HT1080 (cell line): ENCODE measurements around the gene HDGF. TPM values are rescaled to one million over a fixed set of nuclear protein-coding genes. Genes with fewer than 3 reads are reported as not detected.
A peak's percentile ranks its signal among the peaks of the same experiment; 100 is the strongest.
"Not testable (repeated sequence)": the region's sequence is repeated elsewhere in the genome, so short reads cannot be mapped to it uniquely, and the experiment has no call there.

Source experiments
- DNase-seq: peaks from one replicate; pipeline ENCODE4 v3.0.0-alpha.2; 2015; ENCODE audit warnings: low read depth
- total RNA-seq: library from RNA; depleted of rRNA; stranded (reverse); fragments of >200 nt; shearing (Covaris generic); gene quantifications from 2 replicates; pipeline ENCODE4 v1.2.3, GENCODE V29; 2014

The HDGF gene
- total RNA-seq, 1 experiment from 2014 or later, result 576 TPM

DNA sequence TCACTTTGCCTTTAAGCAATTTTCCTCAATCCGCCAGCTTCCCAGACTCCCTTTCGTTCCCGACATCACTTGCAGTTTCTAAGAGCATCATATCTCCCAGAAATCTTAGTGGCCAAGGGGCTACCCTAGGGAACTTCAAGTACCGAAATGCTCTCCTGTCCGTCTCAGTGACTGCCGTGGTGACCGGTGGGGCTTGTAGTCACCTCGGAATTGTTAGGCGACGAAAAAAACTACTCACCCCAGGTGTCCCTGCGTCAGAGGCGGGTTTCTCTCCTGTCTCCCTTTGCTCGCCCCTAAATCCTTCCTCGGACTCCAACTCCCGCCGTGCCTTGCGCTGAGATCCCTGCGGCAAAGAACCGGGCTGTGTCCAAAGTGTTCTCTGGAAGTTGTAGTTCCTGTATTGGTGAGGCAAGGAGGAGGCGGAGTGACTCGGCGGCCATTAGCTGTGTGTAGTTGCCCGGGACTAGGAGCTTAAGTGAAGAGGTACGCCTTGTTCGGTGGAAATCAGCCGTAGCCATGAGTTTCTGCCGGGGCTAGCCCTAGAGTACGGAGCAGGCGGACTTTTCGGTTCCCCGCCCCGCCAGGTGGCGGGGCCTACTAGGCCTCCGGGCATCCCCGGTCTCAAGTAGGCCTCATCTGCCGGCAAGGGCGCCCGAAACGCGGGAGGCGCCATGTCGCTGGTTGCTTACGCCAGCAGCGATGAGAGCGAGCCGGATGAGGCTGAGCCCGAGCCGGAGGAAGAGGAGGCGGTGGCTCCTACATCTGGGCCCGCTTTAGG, 15.8 kb upstream of the HDGF start, which contains the start of gene PRCC:
PRCC (plus strand) TSS at position 435 of the 778 bp plus-strand sequence; CDS start at position 672, 237 bp downstream.
- DNase-seq, result peak; percentile 100

DNA sequence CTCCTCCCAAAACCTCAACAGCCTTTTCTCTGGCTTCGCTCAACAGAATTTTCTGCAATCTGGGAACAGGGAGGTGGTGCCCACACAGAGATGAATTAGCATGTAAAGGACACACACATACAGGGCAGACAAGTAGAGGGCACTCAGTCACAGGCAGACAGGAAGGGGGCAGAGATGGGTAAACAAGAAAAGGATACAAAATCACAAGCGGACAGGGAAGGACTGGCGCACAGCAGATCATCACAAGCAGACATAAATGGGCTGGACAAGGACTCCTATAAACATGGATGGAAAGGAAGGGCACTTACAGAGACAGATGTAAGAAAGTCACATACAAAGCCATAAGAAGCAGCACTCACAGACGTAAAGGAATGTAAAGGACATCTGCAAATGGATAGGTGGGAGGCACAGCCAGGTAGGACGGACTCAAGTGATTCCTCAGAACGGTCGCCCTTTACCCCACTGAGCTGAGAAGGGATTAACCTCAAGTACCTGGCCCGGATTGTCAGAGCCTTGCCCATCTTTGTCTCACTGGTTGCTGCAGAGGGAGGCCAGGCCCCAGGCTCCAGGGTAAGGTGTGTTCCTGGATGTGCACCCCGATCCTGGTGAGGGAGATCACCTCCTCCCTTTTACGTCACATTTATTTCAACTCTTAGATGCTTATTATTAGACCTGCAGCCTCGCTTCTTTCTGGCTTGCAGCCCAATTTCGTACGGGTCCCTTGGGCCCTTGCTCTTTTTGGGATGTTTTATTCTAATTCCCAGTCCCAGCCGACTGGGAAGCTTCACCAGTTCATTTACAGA, 15.0 kb upstream of the HDGF start:
- peak; percentile 36 for DNase-seq

DNA sequence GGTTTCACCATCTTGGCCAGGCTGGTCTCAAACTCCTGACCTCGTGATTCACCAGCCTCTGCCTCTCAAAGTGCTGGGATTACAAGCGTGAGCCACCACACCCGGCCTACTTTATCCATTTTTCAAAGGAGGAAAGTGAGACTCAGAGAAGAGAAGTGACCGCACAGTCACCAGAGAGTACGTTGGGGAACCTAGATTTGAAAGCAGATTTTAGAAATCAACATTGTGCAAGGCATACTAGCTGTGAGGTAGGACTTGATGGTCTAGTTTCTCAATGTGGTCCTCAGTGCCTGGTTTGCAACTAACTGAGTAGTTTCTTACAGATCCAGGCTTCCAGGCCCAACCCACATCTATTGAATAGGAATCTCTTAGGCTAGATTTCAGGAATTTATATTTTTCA, 14.2 kb upstream of the HDGF start:
- DNase-seq, result no peak

DNA sequence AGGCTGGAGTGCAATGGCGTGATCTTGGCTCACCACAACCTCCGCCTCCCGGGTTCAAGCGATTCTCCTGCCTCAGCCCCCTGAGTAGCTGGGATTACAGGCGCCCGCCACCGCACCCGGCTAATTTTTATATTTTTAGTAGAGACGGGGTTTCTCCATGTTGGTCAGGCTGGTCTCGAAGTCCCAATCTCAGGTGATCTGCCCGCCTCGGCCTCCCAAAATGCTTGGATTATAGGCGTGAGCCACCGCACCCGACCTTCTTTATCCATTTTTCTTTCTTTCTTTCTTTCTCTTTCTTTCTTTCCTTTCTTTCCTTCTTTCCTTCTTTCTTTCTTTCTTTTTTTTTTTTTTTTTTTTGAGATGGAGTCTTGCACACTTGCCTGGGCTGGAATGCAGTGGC, 13.7 kb upstream of the HDGF start:
- DNase-seq, result not testable (repeated sequence)

DNA sequence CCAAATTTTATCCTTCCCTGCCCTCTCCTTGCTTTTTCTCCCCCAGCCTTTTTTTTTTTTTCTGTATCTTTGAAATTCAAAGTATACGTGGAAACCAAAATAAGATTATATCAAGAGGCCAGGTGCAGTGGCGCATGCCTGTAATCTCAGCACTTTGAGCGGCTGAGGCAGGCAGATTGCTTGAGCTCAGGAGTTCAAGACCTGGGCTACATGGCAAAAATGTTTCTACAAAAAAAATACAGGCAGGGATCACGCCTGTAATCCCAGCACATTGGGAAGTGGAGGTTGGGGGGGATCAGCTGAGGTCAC, 9.3 kb upstream of the HDGF start:
- DNase-seq, result no peak

DNA sequence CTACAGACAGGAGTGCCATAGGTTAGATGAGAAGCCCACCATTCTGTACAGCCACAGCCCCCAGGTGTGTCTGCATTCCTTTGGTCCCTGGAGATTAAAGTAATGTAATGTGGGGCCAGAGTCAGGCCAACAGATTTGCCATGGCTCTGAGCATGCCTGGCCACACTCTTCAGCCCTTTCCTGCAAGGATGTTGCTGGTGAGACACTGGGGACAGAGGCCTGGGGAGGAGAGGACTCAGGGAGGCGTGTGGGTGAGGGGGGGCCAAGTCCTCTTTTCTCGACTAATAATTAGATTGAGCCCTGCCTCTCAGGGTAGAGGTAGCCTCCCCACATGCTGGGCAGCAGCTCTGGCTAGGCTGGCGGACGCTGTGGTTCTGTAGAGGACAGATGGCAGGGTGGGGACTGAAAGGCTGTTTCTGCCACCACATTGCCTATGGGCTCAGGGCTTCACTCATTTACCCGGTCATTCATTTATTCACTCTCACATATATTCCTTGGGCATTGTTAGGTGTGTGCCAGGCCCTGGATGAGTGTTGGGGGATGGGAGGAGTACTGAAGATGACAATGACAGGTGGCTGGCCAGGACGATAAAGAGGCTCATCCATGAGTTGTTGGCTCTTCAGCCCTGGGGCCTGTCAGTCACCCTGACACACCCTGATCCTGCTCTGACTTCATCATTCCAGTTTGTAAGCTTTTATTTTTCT, 8.8 kb upstream of the HDGF start:
- DNase-seq, result no peak

DNA sequence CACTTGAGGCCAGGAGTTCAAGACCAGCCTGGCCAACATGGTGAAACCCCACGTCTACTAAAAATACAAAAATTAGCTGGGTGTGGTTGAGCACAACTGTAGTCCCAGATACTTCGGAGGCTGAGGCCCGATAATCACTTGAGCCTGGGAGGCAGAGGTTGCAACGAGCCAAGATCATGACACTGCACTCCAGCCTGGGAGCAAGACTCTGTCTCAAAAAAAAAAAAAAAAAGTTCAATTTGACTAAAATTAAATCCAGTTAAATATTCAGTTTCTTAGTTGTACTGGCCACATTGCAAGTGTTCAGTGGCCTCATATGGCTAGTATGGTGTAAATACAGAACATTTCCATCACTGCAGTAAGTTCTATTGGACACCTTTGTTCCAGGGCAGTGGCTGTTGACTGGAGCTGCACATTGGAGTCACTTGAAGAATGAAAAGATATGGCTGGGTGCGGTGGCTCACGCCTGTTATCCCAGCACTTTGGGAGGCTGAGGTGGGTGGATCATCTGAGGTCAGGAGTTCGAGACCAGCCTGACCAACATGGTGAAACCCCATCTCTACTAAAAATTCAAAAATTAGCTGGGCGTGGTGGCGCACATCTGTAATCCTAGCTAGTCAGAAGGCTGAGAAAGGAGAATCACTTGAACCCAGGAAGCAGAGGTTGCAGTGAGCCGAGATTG, 6.2 kb upstream of the HDGF start:
- DNase-seq, result not testable (repeated sequence)

DNA sequence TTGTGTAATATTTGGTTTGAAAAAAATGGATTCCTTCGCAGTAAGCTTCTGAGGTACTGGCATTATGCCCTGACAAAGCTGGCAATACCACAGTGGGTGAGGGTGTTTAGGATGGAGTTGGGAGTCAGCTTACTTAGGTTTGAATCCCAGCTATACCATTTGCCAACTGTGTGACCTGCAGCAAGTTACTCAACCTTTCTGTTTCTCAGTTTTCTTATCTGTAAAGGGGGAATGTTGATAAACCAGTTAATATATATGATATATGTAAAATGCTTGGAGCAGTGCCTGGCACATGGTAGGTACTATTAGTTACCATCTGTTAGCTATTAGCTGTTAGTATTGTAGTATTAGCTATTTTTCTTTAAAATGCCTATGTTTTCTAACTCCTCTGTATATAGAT, 4.9 kb upstream of the HDGF start:
- DNase-seq, result no peak

DNA sequence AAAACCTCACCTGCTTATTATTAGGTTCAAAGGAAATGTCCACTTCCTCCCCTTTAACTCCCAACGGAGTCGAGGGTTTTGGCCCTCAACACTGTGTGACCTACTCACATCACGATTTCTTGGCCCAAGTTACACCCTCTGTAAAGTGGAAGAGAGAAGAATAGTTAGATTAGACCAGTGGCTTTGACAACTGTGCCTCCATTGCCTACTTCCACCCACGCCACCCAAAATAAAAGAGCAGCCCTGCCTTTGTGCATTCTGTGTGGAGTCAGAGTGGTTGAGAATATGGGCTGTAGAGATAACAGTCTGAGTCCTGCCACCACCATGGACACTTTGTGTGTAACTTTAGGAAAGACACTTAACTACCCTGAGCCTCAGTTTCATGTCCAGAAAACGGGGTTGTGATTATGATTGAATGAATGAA, 4.1 kb upstream of the HDGF start:
- DNase-seq, result no peak

DNA sequence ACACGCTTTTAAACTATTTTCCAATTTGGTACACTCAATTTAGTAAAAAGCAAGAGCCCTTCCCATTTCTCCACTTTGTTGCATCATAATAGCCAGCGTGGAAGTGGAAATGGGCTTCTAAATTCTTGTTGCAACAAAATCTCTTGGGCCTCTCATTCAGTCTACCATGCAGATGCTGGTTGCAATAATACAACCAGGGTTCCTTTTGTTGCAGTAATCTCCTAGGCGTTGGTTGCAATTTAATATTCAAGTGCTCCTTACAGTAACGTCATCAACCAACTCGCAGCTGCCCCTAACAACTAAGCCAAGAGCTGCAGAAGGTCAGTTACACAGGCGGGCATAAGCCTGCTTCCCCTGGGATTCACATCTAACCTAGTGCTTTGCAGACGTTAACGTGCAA, 2.7 kb upstream of the HDGF start:
- DNase-seq, result no peak

DNA sequence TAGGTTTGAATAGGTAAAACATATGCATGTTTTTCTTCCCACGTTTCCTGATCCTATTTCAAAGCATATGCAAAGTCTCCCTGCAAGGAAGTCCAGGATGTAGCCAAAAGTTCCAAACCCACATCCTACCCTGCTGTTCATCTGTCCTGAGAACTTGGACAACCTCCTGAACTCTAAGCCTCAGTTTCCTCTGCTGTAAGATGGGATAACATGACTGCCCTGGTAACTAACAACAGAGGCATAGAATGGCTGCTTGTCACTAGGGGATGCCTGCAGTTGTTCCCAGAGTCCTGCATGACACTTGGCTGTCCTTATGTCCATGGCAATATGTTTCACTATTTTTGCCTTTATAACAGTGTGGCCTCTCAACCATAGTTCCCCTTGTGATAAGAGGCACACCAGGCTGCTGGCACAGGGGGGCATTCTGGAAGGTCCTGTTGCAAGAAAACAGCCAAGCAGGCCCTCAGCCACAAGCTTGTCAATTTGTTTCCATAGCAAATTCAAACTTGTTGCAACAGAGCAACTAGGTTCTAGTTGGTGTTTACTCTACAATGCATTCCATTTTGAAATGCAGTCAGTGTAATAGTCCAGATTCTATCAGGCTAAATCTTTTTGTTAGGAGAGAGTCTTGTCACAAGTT, 1.5 kb upstream of the HDGF start:
- DNase-seq, result no peak

DNA sequence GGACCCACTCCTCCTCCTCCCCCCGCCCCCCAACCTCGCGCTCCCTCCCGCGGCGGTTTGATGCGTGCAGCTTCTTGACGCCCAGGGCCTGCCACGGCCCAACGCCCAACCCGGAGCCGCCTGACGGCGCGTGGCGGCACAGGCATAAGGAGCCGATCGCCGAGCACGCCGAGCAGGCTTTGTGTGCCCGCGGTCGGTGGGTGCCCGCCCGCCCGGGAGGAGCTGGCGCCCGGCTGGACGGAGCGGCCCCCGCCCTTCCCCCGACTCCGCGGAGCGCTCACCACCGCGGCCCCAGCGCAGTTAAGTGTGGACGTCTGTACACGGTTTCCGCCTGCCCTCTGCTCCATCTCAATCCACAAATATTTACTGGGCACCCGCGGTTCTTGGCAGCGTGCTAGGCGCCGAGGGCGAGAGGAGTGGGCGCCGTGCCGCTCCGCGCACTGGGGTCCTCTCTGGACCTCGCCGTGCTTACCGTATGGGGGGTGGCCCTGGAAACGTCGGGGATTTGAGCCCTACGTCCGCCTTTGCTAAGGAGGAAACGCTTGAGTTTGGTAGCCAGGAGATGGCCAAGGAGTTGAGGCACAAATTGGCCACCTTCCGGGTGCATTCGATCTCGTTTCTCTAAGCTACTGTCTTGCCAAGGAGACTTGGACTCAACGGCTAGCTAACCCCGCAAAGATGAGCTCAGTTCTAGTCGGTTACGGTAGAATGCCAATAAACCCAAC, 444 bp upstream of the HDGF start:
- DNase-seq, result peak; percentile 90

DNA sequence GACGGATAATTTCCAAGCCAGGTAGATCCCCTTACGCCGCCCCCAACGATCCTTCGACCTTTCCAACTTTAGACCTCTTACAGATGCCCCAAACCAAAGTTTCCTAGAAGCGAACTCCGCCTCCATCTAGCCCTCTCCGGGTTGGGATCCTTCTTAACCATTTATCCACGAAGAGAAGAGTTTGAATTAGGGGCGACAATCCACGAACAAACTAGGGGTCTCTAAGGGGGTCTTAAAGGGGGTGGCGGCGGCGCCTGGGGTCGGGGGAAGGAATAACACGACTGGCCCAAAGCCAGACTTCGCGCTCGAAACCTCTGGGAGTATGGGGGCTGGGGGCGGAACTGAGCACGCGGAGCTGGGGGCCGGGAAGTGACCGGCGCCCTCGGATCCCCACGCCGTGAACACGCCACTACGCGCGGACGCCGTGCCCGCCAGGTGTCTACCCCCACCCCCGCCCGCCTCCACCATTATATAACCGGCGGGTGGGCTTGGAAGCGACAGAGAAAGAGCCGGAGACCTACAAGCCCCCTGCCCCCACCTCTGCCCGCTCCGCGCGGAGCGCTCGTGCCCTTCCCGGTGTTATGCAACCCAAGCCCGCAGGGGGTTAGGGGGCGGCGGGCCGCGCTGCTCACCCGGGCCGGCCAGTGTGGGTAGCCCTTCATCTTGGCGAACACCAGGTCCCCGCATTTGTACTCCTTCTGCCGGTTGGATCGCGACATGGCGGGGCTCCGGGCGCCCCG, 594 bp downstream of the HDGF start:
- DNase-seq, result peak; percentile 20

DNA sequence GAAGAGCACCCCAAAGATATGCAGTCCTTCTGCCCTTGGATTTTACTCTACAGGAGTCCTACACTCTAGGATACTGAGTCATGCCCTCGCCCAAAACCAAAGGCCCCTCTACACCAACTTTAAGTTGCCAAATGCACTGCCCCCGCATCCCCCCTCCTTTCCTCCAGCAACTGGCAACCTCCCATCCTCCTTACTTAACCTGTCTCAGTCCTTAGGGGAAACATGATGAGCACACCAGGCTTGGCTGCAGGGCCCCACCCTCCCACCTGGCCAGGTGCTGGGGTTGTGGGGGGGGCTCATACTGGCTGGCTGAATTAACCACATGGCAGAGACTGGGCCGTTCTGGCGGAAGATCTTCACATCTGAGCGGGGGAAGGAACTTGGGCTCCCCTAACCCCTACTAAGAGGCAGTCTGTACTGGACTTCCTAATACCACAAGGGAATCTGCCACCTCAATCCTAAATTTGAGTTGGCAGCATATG, 1.2 kb downstream of the HDGF start:
- peak; percentile 46 for DNase-seq

DNA sequence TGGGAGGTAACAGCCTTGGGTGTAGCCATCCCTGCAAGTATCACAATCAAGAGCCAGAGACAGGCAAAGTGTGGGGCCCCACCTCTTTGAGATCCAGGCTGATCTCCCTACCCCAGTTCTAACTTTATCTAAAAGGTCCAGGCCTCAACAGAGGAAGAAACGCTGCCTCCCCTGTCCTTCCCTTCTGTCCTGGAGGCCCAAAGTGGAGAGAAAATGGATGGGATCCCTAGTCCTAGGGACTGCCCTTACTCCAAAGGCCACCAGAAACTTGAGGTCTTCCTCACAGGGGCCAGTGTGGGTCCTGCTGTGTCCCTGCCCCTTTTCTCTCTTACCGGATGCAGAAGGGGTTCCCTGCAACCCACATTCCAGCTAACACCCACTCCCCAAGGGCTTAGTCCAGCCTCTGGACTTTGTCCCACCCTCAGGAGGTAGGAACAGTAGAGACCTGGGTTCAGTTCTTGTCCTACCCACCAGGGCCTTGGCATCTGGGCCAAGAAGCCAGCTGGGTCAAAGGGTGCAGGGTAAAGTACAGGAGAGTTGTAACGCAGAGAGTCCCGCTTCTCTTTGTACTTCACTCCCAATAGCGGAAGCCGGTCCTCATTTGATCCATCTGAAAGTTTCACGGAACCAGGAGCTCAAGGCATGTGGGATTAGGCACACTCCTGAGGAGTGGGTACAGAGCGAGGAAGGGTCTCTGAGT, 1.9 kb downstream of the HDGF start:
- peak; percentile 23 for DNase-seq

DNA sequence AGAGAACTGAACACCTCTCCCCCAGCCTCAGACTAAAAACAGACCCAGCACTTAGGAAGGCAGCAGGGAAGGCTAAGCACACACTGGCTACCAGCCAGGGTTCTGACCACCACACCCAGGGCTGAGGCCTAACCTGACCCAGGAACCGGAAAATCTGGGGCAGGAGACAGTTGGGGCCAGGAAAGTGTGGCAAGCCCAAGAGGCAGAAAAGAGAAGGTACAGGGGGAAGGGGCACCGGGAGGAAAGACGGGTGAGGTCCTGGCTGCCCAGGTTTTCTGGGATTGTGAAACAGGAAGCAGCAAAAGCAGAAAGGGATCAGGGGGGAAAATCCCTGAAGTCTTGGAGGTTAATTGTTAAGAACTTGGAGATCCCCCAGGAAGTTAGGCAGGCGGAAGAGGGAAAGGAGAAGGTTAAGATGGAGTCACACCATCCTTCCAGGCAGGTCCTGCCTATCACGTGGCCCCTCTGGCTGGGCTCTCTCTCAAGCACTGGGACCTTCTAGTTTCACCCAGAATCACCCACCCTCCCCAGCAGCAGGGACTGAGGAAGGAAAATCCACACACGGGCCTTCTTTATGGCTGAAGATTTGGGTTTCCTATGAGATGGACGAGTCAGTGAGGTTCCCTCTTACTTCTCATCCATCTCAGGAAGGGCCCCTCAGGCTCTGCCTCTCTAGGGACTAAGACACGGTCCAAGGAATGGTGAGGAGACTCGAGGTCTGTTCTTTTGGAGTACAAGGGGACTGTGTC, 2.6 kb downstream of the HDGF start:
- peak; percentile 63 for DNase-seq

DNA sequence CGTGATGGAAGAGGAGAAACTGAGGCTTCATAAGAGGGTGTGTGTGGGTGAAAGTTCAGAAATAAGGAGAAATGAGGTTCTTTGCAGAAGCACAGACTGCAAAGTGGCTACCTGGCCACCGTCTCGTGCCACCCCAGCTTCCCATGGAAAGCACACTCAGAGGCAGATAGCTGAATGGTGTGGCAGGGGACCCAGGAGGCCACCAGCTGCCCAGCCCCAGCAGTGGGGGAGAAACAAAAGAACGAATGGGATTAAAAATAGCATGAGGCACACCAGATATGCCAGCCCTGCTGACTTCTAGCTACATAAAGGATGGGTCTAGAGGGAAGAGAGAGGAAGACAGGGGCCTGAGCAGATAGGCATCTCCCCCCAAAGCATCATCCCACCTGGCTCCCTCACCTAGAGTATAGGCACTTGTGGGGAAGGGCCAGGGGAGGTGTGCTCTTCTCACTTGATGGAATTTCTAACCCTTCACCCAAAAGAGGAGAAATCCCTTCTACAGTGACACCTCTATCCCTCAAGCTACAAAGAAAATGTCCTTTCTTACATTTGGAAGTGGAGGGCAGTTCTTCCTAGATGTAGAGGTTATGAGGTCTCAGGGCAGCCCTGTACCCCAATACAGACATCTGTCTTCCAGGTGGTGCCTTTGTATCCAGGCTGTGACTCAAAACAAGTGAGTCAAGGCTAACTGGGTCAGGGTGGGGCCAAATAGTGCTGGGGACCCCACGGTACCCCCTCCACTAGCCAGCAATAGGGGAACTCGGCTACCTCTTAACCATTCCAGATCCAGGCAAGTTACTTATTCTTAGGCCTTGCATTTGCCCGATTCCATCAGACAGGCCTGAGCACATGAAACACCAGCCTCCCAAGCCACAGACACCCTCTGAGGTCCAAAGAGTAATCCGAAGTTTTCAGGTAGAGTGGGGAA, 3.5 kb downstream of the HDGF start:
- peak; percentile 41 for DNase-seq
